Stimulated activated CD8-positive, alpha-beta memory T cell treated with anti-CD3 and anti-CD28 coated beads, Interleukin-7, amount 100 ng/mL, for 48 hours (primary cell): Measurements from ENCODE around the gene SPRY4.
"Not testable (repeated sequence)": the region's sequence is repeated elsewhere in the genome, so short reads cannot be mapped to it uniquely, and the experiment has no call there.

Experiments used
- DNase-seq, 2 donors: peaks; one replicate each; pipeline ENCODE4 v3.0.0-alpha.2; 2020; ENCODE audit warnings: low read depth in 1 of 2; ENCODE audit errors: extremely low read depth in 1 of 2

SPRY4 gene

GRCh38 chr5:142324871-142325724 lies at the start of gene SPRY4:
Gene SPRY4, minus strand, starts transcription at chr5:142325021. Its CDS starts 9,913 bp downstream, at chr5:142315108.
- peak; percentile 78 to 87 for DNase-seq

GRCh38 chr5:142368529-142368928 lies 43.7 kb upstream of the SPRY4 start:
- DNase-seq: no peak

GRCh38 chr5:142366007-142366406 lies 41.2 kb upstream of the SPRY4 start:
- no peak for DNase-seq

GRCh38 chr5:142364251-142365145 lies 39.7 kb upstream of the SPRY4 start:
- DNase-seq: no peak

GRCh38 chr5:142363619-142363963 lies 38.8 kb upstream of the SPRY4 start:
- DNase-seq: no peak

GRCh38 chr5:142362193-142362592 lies 37.4 kb upstream of the SPRY4 start:
- not testable (repeated sequence) for DNase-seq

- DNase-seq: no peak
These were observed 35.8 kb upstream of the SPRY4 start for GRCh38 chr5:142360607-142361120.

GRCh38 chr5:142360051-142360498 lies 35.3 kb upstream of the SPRY4 start:
- no peak for DNase-seq

- no peak for DNase-seq
These were observed 33.8 kb upstream of the SPRY4 start for GRCh38 chr5:142358648-142359047.

GRCh38 chr5:142358121-142358520 lies 33.3 kb upstream of the SPRY4 start:
- no peak for DNase-seq

- DNase-seq: no peak
These were observed 32.8 kb upstream of the SPRY4 start for GRCh38 chr5:142357469-142358090.

GRCh38 chr5:142356716-142357468 lies 32.1 kb upstream of the SPRY4 start:
- DNase-seq: peak; percentile 80 to 82

GRCh38 chr5:142356349-142356715 lies 31.5 kb upstream of the SPRY4 start:
- no peak for DNase-seq

- DNase-seq: no peak
These were observed 28.3 kb upstream of the SPRY4 start for GRCh38 chr5:142353071-142353472.

GRCh38 chr5:142350021-142350420 lies 25.2 kb upstream of the SPRY4 start:
- DNase-seq: no peak

- DNase-seq: no peak
These were observed 21.9 kb upstream of the SPRY4 start for GRCh38 chr5:142346706-142347105.

- DNase-seq: not testable (repeated sequence)
These were observed 20.1 kb upstream of the SPRY4 start for GRCh38 chr5:142344915-142345314.

- DNase-seq: no peak
These were observed 18.7 kb upstream of the SPRY4 start for GRCh38 chr5:142343531-142343930.

GRCh38 chr5:142342128-142342981 lies 17.5 kb upstream of the SPRY4 start:
- DNase-seq: no peak
